Esophagus squamous epithelium (tissue), 4 donors: ENCODE data around the gene GEMIN4.

ENCODE experiments used
- CTCF ChIP-seq, 6 experiments: fragments of 450-650 bp in 4 of 6; fragments of 200-600 bp in 2 of 6; sonication (generic) in 2 of 6; IDR thresholded peaks; one replicate each; pipeline ENCODE4 v1.5.1; 2016 to 2019; ENCODE audit warnings: antibody characterized with exemption in 6 of 6, mild to moderate bottlenecking in 4 of 6, moderate library complexity in 4 of 6
- POLR2A ChIP-seq, 4 donors: fragments of 450-650 bp; IDR thresholded peaks; one replicate each; pipeline ENCODE4 v1.6.1; 2017; ENCODE audit warnings: antibody characterized with exemption in 4 of 4, mild to moderate bottlenecking in 4 of 4, moderate library complexity in 3 of 4

GRCh38 chr17:774313-774584 lies 22.2 kb upstream of the GEMIN4 start:
- no peak for TF ChIP-seq CTCF (IDR thresholded peaks at IDR 0.05)
- no peak for TF ChIP-seq POLR2A (IDR thresholded peaks at IDR 0.05)
